HG03045 (cell line): ENCODE results near the gene TPSD1.
"Not testable (repeated sequence)": the region's sequence is repeated elsewhere in the genome, so short reads cannot be mapped to it uniquely, and the experiment has no call there.

ENCODE experiments used
- ATAC-seq: cut with Tn5 transposase; IDR thresholded peaks from one replicate; pipeline ENCODE4 v1.9.1; 2021; ENCODE audit warnings: mild to moderate bottlenecking, moderate library complexity; ENCODE audit not compliant: unreplicated experiment

TPSD1 gene

DNA sequence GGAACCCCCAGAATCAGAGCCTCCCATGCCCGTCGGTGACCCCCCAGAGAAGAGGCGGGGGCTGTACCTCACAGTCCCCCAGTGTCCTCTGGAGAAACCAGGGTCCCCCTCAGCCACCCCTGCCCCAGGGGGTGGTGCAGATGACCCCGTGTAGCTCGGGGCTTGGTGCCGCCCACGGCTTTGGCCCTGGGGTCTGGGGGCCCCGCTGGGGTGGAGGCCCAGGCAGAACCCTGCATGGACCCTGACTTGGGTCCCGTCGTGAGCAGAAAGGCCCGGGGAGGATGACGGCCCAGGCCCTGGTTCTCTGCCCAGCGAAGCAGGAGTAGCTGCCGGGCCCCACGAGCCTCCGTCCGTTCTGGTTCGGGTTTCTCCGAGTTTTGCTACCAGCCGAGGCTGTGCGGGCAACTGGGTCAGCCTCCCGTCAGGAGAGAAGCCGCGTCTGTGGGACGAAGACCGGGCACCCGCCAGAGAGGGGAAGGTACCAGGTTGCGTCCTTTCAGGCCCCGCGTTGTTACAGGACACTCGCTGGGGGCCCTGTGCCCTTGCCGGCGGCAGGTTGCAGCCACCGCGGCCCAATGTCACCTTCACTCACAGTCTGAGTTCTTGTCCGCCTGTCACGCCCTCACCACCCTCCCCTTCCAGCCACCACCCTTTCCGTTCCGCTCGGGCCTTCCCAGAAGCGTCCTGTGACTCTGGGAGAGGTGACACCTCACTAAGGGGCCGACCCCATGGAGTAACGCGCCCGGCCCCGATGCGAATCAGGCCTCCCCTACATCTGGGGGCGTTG is 34.8 kb upstream of the TPSD1 start:
- no peak for ATAC-seq

GRCh38 chr16:1221628-1222552 is 34.0 kb upstream of the TPSD1 start:
- no peak for ATAC-seq

- ATAC-seq = no peak
These were observed 33.1 kb upstream of the TPSD1 start for GRCh38 chr16:1222553-1223354.

GRCh38 chr16:1223355-1224214 is 32.3 kb upstream of the TPSD1 start:
- no peak for ATAC-seq

GRCh38 chr16:1224558-1224957 is 31.3 kb upstream of the TPSD1 start:
- ATAC-seq = no peak

GRCh38 chr16:1225051-1225451 is 30.8 kb upstream of the TPSD1 start, which contains the start of gene TPSG1:
TPSG1 (minus strand) TSS chr16:1225268; CDS start chr16:1225252, 16 bp downstream.
- ATAC-seq = no peak

GRCh38 chr16:1225728-1226311 is 30.0 kb upstream of the TPSD1 start:
- not testable (repeated sequence) for ATAC-seq

DNA sequence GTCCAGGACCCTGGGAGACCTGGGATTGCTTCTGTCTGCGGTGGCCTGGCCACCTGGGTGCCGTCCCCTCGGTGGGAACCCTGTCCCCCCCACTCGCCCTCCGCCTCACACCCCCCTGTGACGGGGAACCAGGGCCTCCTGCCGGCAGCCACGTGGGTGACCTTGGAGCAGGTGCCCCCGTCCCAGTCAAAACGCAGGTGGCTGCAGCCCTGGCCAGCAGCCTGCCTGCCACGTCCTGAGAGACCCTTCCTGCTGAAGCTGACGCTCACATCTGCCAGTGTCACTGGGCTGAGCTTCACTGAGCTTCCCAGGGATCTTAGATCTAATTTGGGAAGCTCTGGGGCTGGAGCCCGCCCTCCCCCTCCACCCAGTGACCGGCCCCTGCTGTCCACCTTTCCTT is 29.2 kb upstream of the TPSD1 start:
- ATAC-seq = not testable (repeated sequence)

GRCh38 chr16:1228227-1228626 is 27.6 kb upstream of the TPSD1 start:
- not testable (repeated sequence) for ATAC-seq

DNA sequence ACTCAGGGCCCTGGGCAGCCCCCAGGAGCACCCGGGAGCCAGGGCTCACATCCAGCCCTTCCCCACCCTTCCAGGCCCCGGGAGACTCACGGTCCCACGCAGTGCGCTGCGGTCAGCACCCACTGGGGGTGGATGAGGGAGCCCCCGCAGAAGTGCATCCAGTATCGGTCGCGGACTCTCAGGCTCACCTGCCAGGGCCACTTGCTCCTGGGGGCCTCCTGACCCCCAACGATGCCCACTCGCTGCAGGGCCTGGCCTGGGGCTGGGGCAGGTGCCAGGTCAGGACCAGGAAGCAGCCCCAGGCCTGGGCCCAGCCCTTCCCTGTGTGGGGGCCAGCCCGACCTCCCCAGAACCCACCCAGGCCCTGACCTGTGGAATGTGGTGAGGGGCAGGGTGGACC is 26.4 kb upstream of the TPSD1 start:
- ATAC-seq = not testable (repeated sequence)

DNA sequence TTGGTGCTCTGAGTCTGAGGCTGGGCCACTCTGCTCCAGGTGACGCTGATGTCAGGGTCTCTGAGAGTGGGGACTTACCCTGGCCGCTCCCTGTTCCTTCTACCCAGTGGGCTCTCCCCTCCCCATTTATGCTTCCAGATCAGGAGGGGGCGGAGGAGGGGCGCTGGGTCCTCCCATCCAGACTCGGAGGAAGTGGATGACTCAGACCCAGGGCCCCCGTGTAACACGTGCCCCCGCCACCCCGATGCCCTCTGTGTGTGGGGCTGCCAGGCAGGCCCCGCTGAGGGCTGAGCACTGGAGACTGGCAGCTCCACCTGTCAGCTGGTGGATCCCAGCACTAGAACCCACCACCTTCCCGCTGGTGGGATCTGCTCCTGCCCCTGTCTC is 25.8 kb upstream of the TPSD1 start, which contains the start of gene TPSB2:
Gene TPSB2, minus strand, starts transcription at position 101 of the 387 bp plus-strand sequence. CDS start 233 bp downstream, outside the sequence.
- ATAC-seq = not testable (repeated sequence)

DNA sequence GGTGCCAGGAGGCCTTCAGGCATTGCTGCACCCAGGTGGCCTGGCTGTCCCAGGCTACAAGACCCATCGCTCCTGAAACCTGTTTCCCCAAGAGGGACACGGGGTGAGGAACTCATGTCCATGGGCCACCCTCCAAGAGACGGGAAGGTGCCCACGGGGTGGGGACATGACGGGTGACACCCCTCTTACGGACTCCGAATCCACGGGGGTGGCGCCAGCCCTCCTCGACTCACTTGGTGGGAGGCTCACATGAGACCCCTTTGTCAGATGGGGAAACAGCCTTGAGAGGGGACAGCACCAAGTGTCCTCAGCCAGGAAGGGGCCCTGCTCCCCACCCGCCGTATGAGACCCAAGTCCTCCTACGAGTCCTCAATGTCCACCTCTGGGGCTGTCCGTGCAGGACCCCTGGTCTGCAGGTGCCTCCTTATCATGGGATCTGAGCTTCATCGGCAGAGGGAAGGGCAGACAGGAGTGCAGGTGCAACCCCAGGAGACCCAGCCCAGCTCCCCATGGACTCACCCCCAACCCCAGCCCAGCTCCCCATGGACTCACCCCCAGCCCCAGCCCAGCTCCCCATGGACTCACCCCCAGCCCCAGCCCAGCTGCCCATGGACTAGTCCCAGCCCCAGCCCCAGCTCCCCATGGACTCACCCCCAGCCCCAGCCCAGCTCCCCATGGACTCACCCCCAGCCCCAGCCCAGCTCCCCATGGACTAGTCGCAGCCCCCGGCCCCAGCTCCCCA is 25.2 kb upstream of the TPSD1 start:
- not testable (repeated sequence) for ATAC-seq

DNA sequence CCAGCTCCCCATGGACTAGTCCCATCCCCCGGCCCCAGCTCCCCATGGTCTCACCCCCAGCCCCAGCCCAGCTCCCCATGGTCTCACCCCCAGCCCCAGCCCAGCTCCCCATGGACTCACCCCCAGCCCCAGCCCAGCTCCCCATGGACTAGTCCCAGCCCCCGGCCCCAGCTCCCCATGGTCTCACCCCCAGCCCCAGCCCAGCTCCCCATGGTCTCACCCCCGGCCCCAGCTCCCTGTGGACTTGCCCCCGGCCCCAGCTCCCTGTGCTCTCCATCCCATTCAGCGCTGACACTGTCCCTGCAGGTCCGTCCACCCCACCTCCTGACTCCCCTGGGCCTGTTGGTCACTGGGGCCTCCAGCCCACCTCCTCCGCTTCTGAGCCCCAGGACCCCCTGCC is 24.6 kb upstream of the TPSD1 start:
- not testable (repeated sequence) for ATAC-seq

DNA sequence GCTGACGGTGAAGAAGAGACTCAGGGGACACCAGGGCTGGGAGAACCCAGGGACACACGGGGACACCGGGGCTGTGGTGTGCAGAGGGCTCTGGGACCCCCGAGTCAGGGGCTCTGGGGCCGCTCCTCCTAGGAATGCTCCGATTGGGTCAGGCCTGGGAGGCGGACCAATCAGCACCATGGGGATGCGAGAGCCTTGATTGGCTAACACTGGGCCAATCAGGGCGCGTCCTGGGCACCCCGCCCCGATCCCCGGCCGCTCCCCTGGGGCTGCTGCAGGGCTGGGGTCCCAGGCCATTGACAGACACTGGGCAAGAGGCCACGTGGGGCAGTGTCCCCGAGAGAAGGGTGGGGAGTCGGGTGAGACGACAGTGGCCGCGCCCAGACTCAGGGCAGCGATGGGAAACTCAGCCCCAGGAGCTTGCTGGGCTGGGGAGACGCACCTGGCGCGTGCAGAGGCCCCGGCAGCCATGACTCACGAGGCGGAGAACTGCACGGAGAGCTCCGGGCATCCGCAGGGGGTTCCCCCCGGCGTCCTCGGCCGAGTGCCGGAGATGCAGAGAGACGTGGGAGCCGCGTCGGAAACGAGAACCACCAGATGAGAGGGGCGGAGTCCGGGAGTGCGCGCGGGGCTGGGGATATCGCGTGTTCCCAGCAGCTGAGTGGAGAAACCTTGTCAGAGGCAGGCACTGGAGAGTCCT is 23.7 kb upstream of the TPSD1 start:
- not testable (repeated sequence) for ATAC-seq

DNA sequence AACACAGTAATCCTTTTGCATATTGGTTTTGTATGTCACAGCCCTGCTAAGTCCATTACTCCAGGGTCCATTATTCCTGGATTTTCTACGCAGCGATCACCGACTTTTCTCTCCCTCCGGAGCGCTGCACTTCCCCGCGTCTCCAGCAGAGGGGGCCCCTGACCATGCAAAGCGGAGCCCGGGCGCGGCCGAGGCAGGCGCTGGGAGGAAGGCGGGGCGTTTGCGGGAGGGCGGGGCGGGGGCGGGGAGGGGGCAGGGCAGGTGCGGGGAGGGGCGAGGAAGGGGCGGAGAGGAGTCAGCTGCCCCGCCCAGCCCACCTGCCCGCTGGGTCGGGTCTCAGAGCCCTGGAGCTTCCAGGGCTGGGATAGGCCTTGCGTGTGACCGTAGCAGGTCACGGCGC is 19.2 kb upstream of the TPSD1 start:
- ATAC-seq = not testable (repeated sequence)

DNA sequence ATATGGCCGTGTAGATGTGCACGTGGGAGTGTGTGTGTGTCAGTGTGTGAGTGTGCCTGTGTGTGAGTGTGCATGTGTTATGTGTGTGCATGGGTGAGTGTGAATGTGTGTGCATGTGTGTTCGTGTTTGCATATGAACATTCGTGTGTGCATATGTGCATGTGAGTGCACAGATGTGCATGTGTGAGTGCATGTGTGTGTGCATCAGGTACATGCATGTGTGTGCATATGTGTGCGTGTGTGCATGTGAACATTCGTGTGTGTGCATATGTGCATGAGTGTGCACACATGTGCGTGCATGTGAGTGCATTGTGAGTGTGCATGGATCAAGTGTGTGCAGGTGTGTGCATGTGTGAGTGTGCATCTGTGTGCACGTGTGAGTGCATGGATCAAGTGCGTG is 17.9 kb upstream of the TPSD1 start:
- no peak for ATAC-seq

- not testable (repeated sequence) for ATAC-seq
These were observed 17.0 kb upstream of the TPSD1 start for GRCh38 chr16:1238909-1239308.

- not testable (repeated sequence) for ATAC-seq
These were observed 16.3 kb upstream of the TPSD1 start for GRCh38 chr16:1239575-1239974.
